IPS DF 19.7 (cell line): ENCODE data around the gene TMC1.
"Not testable (repeated sequence)": the region's sequence is repeated elsewhere in the genome, so short reads cannot be mapped to it uniquely, and the experiment has no call there.

Source experiments
- DNase-seq: peaks from one replicate; pipeline ENCODE4 v3.0.0-alpha.2; 2013; ENCODE audit warnings: low read depth, low spot score

The TMC1 gene

DNA sequence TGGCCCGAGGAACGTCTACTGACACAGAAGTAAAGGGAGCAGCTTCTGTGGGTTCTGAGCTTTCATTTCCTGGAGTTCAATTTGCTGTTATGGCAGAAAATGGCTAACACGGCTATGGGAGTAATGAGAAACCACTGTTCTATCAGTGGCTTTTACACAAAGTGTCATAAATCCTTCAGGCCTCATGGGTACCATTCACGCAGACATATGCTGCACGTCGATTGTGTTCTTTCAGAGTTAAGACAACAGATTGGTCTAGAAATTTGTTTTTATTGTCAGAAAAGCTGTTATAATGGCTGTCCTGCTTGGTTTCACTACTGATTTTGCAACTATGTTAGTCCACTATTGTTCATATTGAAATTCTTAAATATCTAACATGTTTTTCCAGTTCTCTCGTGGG lies 296.0 kb downstream of the TMC1 start:
- DNase-seq = no peak

DNA sequence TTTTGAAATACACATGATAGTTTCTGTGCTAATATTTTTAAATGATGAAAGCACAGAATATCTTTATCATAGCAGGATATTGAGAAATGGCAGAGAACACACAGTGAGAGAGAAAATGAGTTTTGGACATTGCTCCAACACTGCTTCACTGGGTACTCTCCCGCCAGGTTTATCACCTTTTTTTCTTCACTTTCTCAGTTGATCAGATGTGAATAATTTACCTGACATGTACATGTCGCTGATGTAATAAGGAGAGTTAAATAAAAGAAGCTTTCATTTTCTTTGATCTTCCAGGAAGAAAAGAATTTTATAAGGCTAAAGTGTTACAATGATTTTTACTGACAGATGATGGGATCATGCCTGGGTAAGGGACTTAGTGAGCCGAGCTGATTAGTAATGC lies 297.0 kb downstream of the TMC1 start:
- no peak for DNase-seq

DNA sequence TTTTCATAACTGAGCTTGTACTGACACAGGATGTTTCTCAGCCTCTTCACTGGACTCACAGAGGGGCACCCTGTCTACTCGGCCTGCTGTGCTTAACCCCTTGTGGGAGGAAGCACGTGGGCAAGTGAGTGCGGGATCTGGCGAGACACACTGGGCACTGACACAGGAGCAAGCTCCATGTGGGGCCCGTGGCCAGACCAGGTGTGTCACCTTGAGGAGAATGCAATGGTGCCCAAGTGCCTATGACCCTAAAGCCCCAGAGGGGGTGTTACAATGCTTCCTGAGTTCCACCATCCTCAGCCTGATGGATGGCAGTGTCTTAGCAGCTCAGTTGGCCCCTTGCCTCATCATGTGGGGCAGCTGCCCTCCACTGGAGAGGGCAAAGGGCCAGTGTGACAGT lies 302.6 kb downstream of the TMC1 start:
- no peak for DNase-seq

DNA sequence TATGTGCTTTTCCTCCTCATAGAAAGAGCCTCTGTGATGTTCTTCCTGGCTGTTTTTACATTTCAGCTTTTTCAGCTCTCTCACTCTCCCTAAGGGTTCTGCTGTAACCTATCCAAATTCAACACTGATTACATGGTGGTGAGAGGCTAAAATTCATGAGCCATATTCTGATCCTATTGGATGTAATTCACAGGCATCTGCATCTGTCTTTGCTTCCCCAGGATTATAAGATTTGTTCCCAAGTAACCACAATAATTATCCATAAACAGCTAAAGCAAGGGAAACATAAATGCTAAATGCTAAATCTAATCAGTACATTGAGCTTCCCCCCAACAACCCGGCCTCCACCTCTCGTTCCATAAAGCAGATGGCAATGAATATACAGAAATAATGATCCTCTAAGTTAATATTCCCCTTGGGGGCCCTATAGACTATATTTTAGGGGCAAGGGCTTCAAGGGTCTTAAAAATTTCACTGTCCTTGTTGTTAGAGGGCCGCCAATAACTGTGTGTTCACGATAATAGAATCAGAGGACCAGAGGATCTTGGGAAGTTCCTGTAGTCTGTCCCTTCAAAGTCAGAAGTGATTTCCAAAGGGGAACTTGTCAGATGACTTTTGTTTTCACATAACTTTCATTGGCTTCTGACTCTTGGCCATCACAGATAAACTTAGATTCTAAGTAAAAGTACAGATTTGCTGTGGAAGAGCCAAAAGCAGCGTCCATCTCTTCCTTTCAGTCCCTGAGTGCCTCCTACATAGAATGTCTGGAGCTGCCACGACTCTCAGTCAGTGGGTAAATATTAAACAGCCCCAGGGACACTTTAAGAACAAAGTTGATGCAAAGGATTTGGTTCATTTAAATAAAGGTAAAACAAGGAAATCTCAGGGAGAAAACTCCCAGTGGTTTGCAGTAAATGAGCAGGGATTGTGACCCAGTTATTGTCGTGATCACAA lies 305.9 kb downstream of the TMC1 start:
- no peak for DNase-seq

DNA sequence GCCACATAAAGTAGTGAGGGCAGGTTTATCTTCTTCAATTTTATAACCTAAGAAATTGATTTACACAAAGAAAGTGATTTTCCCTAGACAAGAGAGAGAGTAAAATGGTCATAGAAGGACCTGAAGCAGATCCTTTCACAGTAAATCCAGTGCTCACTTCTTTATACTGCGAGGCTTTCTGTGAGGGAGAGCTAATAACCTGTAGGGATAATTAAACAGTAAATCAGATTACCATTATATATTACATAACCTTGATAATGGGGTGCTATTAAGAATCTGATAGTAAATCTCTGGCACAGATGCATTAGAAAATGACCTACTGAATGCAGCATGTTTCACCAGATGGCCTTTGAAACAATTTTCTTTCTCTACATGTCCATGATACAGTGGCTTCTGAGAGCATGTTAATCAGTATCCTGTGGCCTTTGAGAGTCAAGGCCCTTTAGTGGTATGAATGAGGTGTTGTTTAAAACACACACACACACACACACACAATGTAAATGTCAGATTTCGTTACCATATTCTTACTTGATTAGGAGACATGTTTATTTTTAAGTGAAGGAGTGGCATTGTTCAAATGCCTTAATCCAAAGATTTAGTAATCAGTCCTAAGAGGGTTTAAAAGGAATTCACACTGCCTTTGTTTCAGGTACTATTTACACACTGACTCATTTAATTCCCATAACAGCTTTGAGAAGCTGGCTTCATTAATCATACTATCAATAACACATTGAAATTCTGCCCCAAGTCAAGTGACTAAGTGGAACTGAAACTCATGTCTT lies 306.7 kb downstream of the TMC1 start:
- no peak for DNase-seq

DNA sequence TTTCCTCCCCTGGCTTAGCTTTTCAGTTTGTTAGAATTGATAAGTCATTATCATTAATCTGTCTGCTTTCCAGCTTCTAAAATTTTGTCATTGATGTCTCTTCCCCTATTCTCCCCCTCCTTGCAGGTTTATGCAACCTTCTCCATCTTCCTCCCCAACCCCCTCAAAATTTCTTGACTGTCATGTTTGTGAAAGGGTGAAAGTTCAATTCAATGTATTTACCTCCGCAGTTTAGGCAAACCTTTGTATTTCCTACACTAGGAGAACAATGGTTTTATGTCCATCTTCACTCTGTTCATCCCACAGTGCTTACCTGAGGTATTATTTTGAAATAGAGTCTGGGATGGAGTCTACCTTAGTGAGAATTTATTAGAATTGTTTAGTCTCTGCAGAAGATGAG lies 313.6 kb downstream of the TMC1 start:
- DNase-seq = no peak

DNA sequence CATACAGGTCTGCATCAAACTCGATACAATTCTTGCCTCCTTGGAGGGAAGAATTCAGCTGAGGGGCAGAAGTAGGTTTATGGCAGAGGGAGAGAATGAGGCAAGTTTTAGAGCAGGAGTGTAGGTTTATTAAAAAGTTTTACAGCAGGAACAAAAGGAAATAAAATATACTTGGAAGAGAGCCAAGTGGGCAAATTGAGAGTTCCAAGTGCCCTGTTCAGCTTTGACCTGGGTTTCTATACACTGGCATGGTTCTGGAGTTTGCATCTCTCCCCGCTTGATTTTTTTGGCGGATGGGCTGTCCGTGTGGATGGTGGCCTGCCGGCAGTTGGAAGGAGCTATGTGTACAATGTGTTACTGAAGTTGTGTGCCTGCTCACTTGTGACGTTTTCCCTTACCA lies 315.4 kb downstream of the TMC1 start:
- no peak for DNase-seq

DNA sequence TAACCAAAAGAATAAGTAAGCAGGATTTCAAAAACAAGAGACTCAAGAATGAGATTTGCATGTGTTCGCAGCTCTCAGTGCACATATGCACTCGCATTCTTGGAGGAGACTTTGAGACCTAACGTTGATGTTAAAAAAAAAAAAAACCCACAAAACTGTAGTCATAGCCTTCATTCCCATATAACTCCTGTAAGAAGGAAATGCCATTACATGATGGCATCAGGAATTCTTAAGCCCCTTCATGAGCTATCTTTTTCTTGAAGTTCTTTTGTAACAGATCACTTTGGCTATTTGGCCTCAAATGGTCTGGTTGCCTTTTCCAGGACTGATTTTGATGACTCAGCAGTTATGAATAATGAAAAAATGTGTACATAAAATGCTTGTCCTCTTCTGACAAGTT lies 317.7 kb downstream of the TMC1 start:
- no peak for DNase-seq

DNA sequence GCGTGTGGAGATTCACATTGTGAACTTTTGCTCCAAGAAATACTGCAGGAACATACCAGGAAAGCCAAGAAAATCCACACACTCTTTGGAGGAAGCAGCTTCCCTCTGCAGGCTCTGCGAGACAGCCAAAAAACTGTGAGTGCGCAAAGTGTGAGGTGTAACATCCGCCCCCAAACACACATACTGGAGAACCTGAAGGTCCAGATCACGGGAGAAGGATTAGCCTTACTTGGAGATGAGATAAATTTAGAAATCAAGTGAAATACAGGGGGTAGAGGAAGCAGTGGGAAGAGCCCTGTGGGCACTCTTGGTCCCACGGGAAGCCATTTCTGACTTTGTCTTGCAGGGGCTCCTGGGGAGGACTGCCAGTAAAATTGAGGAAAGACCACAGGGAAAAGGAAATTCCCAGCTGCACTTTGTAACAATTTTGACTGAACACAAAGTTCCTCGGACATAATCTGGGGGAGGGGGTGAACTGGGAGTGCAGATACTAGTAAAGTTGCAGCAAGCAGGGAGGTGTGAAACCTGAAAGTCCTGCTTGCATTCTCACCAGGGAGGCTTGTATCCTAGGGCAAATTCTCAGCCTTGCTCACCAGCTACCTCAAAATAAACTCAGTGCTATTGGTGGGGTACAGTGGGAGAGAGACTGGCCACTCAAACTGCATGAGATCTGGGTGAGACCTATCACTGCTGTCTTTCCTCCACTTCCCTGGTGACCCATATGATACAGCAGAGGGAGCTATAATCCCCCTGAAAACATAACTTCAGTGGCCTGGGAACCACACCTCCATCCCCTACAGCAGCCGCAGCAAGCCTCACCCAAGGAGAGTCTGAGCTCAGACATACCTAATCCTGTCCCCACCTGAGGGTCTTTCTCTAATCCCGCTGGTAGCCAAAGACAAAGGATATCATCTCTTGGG lies 322.4 kb downstream of the TMC1 start:
- DNase-seq = peak; percentile 20

DNA sequence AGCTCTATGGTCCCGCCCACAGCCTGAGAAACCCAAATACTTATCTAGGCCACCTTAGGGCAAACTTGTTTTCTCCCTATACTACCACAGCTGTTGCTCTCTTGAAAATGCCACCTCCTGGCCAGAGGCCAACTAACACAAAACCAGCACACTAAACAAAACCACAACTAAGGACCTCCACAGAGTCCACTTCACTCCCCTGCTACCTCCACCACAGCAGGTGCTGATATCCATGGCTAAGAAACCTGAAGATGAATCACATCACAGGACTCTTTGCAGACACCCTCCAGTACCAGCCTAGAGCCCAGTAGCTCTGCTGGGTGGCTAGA lies 323.0 kb downstream of the TMC1 start:
- no peak for DNase-seq

DNA sequence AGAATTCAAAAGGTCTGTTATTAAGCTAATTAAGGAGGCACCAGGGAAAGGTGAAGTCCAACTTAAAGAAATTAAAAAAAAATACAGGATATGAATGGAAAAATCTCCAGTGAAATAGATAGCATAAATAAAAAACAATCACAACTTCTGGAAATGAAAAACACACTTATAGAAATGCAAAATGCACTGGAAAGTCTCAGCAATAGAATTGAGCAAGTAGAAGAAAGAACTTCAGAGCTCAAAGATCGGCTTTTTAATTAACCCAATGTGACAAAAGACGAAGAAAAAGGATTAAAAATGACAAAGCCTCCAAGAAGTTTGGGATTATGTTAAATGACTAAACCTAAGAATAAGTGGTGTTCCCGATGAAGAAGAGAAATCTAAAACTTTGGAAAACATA lies 323.6 kb downstream of the TMC1 start:
- DNase-seq = not testable (repeated sequence)

DNA sequence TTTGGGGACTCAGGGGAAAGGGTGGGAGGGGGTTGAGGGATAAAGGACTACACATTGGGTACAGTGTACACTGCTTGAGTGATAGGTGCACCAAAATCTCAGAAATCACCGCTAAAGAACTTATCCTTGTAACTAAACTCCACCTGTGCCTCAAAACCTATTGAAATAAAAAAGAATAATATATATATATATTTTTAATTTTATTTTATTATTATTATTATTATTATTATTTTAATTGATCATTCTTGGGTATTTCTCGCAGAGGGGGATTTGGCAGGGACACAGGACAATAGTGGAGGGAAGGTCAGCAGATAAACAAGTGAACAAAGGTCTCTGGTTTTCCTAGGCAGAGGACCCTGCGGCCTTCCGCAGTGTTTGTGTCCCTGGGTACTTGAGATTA lies 328.8 kb downstream of the TMC1 start:
- DNase-seq = not testable (repeated sequence)

DNA sequence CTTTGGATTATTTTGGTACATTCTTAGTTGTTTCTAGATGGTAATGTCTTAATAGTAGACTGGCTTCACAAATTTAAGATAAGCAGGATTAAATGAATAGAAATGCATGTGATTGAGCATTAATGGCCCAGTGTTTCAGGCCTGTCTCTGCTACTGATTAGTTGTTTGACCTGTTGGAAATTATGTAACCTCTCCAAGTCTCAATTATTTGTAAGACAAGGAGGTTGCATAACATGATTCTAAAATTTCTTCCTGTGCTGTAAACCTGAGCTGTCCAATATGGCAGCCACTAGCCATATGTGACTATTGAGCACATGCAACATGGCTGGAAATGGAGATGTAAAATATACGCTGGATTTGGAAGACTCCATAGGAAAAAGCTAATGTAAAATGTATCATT lies 333.9 kb downstream of the TMC1 start:
- DNase-seq = no peak

DNA sequence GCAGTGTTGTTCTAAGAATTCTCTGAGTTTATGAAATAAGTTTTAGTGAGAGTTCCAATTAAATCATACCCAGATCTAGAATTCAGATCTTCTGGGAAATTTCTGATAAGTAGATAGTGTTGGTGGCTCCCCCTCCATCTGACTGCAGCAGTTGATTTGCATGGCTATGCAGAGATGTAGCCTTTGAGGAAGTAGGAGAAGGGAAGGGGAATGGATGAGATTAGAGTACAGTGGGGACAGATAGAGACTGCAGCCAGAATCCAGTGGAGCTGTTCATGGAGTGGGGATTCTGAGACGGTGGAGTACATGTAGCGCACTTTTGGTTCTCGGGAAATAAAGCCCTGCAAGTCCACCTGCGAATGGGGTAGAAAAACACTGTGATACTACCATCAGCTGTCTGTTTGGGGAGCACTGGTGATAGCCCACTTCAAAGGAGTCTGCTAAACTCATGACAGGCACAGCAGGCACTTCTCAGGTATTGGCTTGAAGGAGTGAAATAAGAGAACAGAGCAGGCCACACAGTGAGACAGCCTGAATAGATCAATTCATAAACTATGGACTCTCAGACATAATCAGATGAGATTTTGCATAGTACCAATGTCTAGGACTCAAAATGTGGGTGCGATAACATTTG lies 334.6 kb downstream of the TMC1 start:
- DNase-seq = no peak

DNA sequence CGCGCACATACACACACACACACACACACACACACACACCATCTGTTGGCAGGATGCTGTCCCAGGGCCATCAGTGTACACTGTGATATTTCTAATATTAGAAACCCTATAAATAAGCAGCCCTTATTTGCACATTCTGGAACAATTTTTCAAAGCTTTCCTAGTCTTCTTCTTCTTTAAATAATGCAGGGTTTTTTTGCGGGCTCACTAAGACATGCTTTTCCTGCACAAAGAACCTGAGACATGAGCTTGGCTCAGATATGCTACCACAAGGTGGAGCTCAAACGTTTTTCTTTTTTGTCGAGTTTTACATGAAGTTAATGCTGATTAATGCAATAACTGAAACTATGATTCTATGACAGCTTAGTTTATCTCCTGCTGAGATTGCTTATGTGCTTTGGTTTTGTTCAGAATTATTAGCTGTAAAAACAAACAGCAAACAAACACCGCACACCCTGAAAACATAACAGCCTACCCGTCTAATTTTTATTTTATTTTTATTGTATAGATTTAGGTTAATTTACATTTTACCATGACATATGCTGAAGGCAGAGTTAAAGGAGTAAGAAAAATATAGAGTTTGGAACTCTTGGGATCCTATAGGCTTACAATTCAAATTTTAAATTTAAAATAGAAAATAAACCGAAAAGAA lies 335.7 kb downstream of the TMC1 start:
- DNase-seq = peak; percentile 15

DNA sequence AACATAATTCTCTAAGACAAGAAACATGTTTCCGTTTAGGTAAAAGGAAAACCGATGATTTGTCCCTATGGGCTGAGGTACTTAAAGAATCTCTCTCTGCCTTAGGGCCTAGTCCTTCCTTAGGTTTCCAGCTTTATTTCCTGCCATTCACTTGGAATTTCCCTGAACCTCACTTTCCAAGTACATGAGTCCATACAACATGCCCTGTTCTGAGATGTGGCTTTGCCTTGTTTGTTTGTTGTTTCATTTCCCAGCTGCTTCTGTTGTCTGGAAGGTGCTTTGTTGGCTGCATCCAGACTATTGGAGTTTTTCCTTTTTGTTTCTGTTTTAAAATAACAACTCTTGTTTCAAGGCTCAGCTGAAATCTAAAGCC lies 336.2 kb downstream of the TMC1 start:
- DNase-seq = no peak

DNA sequence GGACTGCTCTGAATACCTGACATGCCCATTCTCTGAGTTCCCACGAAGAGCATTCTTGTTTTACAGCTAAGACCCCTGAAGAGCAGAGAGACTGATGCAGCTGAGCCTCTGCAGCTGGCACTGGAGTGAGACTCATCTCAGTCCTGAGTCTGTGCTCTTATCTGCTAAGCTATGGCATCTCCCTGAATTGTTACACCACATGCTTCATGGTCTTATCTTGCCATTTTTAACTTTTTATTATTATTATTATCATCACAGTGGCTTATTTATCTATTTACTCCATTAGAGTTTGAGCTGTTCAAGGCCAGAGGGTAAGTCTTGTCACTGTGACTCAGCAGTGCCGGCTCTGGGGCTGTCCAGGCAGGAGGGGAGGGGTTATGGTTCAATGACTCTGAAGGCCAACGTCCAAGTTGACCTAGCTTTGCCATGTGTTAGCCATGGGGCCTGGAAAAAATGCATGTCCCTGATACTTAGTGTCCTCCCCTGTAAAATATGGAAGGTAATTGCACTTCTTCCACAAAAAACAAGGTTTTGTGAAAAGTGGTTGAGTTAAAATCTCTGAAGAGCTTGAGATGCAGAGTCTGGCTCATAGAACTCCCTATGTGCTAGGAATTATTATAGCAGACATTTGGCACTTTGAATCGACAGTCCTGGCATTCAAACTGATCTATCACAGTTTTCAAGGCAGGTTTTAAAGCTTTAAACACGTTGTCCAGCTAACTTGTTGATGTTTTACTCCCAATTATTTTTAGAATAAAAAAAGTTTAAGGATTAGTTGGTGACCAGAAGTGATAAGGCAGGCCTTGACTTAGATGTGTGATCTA lies 336.9 kb downstream of the TMC1 start:
- no peak for DNase-seq

DNA sequence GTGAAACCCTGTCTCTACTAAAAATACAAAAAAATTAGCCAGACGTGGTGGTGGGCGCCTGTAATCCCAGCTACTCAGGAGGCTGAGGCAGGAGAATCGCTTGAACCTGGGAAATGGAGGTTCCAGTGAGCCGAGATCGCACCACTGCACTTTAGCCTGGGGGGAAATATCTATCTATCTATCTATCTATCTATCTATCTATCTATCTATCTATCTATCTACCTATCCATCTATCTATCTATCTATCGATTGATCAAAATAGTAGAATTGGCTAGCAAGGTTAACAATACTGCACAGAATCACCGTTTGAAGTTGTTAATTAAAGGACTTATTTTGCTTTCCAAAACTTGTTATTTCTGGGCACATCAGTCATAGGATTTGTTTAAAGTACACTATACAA lies 341.4 kb downstream of the TMC1 start:
- not testable (repeated sequence) for DNase-seq

DNA sequence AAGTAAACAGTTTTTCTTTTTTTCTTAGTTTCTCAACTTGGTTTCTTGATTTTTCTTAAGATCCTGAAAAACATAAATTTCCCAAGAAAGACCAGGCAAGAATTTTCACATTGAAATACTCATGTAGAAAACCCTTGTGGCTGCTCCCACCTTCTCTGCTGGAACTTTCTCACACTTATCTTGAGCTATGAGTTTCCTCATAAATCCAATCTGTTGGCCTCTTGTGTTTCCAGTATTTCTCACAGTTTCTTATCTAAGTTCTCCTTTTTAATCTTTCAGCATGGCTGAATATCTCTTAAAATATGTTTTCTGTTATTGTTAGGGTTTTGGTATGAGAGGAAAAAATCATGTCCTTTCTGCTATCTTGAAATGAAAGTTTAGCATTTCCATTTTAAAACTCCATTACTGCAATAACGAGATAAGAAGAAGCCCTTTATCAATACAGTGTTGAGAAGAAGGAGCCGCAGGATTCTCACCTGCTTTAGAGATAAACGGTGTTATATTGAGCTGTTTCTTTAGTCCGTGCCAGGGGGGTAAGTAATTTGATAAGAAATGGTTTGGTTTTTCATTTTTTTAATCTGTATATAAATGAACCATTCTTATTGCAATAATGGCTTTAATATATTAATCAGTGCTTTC lies 342.2 kb downstream of the TMC1 start:
- no peak for DNase-seq

DNA sequence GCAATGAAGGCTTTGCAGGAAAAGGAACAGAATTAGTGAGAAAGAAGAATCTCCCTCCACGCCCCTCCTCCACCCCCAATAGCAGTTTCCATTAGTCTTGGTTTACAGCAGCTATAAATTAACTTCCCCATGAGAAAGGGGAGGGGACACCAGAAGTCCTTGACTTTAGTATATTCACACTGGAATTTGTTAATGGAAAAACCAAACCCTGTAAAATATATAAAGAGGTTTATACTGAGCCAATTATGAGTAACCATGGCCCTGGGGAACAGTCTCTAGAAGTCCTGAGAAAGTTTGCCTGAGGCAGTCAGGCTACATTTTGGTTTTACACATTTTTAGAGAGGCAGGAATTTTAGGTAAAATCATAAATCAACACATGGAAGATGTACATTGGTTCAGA lies 342.9 kb downstream of the TMC1 start:
- no peak for DNase-seq
